B cell (primary cell): Measurements from ENCODE around the gene ALG8.

ENCODE experiments used
- EZH2 ChIP-seq: IDR thresholded peaks from 2 replicates; pipeline ENCODE4 v1.6.1; 2012; ENCODE audit warnings: borderline replicate concordance, low read depth, mild to moderate bottlenecking, moderate library complexity, low read length; ENCODE audit not compliant: insufficient read depth, poor library complexity, severe bottlenecking
- TF ChIP-seq, protein P1 (sequence below): fragments of 200-600 bp; IDR thresholded peaks from one replicate; pipeline ENCODE4 v1.8.0; 2022; ENCODE audit warnings: antibody characterized with exemption, mild to moderate bottlenecking

DNA sequence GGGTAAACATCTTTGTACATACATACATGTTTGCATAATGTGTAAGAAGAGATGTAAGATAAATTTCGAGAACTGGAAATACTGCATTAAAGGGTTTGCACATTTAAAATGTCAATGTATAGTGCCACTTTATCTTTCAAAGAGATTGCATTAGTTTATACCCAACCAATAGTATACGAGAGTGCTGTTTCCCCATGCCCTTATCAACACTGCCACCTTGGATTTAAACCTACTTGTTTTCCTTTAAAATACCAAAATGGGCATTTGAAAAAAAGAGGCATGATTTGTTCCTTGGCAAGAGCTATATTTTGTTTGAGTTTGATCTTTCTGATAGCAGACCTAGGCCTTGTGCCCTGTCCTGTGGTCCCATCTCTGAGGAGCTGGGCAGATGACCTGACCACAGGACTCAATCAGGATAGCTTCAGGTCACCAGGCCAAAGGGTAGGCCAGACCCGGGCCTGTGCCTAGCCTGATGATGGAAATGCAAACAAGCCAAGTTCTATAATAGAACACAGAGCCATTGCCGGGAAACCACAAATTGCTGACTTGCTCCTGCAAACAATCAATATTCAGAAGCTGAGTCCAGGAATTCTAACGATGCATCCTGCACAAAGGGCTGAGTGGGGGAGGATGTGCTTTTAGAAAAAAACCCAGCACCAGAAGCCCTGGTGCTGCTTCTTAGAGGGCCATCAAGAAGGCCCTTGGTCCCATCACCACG lies 16.9 kb upstream of the ALG8 start:
- TF ChIP-seq, protein P1, sequence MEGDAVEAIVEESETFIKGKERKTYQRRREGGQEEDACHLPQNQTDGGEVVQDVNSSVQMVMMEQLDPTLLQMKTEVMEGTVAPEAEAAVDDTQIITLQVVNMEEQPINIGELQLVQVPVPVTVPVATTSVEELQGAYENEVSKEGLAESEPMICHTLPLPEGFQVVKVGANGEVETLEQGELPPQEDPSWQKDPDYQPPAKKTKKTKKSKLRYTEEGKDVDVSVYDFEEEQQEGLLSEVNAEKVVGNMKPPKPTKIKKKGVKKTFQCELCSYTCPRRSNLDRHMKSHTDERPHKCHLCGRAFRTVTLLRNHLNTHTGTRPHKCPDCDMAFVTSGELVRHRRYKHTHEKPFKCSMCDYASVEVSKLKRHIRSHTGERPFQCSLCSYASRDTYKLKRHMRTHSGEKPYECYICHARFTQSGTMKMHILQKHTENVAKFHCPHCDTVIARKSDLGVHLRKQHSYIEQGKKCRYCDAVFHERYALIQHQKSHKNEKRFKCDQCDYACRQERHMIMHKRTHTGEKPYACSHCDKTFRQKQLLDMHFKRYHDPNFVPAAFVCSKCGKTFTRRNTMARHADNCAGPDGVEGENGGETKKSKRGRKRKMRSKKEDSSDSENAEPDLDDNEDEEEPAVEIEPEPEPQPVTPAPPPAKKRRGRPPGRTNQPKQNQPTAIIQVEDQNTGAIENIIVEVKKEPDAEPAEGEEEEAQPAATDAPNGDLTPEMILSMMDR = no peak
- TF ChIP-seq EZH2 = no peak
